Ammon's horn (tissue), 1 donor: ENCODE results near the gene ATL1.
A peak's percentile ranks its signal among the peaks of the same experiment; 100 is the strongest.

Experiments used
- DNase-seq: peaks from one replicate; pipeline ENCODE4 v3.0.0-alpha.2; 2016; ENCODE audit warnings: low spot score

Gene ATL1

DNA sequence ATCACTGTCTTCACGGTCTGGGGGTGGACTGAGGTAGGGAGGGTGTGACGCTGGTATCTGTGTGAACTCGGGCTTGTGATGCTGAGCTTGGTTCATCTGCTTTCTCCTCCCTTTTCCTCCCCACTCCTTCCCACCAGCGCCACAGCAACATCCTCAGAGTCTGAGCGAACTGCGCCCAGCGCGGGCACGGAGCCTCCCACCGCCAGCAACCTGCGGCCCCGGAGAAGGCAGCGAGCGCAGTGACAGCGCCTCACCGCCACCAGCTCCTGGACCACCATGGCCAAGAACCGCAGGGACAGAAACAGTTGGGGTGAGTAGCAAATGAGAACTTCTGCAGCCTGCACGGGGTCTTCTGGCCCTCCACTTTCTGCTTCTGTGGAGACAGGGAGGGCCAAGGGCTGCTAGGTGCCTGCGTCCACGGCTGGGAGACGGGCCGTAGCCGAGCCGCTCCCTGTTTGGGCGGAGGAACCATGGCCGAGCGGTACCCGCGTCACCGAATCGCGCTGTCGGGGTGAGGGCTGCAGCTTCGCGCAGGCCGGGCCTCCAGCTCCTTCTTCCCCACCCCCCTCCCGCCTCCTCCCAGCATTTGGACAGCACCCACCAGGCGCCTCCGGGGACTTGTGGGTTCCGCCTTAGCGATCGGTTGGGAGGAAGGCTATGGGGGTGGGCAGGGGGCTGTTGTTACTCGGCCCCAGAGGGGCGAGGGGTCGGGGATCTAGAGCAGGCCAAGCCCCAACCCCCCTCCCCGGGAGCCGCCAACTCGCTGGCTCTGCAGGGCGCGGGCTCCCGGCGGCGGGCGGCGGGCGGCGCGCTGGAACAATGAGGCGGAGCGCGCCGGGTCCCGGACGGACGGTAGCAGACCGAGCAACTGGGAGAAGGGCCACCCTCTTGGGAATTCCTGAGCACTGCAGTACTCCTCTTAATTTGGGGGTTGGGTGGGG lies at the start of gene ATL1:
Gene ATL1, plus strand, starts transcription at position 156 of the 941 bp plus-strand sequence. Its CDS starts 121 bp downstream, at position 277.
- DNase-seq = peak; percentile 91

GRCh38 chr14:50510157-50510556 lies 49.8 kb upstream of the ATL1 start:
- DNase-seq = no peak

DNA sequence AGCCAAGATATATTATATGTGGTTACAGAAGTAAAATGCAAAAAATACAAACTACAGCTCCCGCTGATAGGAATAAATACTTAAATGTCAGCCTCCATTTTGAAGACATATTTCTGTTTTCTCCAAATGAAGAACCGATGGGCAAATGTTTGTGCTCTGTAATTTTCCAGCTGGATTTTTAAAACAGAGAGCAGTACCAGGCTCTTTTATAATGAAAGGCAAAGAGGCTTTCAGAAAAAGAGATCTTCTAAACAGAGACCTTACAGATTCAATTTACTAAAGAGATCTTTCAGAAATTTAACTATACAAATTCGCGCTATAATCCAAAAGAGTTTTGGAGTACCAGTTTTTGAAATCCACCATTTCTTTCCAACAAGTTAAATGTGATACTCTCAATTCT lies 47.5 kb upstream of the ATL1 start:
- no peak for DNase-seq

GRCh38 chr14:50516091-50516490 lies 43.9 kb upstream of the ATL1 start:
- no peak for DNase-seq

GRCh38 chr14:50520947-50521815 lies 38.8 kb upstream of the ATL1 start:
- peak; percentile 48 for DNase-seq

DNA sequence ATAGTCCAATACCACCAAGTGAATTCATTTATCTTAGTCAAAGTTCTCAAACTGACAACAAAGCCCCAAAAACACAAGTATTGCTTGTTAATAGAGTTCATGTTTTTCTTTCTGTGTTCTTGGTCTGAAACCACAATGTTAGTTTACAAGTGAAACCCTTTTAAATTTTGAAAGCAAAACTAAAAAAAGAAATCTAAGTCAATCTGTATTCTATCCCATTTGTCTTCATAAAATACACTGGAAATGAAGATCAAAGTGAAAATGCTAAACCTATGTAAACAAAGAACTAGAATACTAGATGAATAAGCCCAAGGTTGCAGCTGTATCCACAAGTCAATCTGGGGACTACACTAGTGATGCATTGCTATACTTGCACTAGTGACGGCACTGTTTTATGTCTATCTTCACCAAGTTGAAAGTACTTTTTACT lies 38.0 kb upstream of the ATL1 start:
- no peak for DNase-seq

DNA sequence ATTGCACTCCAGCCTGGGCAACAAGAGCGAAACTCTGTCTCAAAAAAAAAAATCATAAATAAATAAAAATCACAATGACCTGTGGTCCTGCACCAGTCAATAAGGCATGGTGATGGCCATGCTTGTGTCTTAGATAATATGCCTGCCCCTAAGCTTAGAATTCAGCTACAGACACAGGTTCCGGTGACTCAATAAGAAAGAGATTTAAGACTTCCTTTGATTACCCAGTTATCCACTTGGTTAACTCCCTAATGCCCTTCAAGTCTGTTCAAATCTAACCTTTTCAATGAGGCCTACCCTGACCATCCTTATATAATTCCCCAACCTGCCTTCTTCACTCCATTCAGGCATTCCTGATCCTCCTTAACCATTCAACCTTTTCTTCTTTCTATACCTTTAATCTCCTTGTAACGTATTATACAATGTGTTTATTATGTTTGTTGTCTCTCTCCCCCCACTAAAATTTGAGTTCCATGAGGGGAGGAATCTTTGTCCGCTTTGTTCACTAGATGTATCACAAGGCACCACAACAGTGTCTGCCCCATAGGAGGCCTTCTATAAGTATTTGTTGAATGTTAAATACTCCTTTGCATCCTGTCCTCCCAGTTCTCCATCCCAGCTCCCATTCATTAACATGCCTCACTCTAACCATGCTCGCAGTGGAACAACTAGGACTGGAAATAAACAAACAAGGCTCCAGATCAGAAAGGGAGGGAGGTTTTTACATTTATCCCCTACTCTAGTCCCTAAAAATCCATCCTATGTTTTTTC lies 36.5 kb upstream of the ATL1 start:
- no peak for DNase-seq

DNA sequence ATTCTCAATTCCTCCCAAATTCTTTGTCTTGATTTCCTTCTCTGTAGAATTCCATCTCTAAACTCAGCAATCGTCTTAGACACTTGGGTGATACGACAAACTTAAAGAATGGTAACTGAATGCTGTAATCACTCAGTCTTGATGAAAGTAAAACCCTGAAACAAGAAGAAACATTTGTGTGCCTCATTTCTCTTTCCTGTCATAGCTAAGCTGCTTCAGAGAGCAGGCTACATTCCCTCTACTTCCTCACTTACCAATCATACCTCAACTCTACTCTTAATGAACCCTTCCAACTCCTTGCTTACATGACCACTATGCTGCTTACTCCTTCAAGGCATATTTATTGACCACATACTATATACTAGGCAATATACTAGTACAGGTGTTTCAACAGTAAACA lies 35.9 kb upstream of the ATL1 start:
- DNase-seq = no peak

GRCh38 chr14:50524731-50525515 lies 35.0 kb upstream of the ATL1 start:
- DNase-seq = no peak

- DNase-seq = no peak
These were observed 31.9 kb upstream of the ATL1 start for GRCh38 chr14:50528000-50528399.

GRCh38 chr14:50529288-50530179 lies 30.4 kb upstream of the ATL1 start:
- DNase-seq = no peak

- DNase-seq = no peak
These were observed 29.6 kb upstream of the ATL1 start for GRCh38 chr14:50530358-50530757.

DNA sequence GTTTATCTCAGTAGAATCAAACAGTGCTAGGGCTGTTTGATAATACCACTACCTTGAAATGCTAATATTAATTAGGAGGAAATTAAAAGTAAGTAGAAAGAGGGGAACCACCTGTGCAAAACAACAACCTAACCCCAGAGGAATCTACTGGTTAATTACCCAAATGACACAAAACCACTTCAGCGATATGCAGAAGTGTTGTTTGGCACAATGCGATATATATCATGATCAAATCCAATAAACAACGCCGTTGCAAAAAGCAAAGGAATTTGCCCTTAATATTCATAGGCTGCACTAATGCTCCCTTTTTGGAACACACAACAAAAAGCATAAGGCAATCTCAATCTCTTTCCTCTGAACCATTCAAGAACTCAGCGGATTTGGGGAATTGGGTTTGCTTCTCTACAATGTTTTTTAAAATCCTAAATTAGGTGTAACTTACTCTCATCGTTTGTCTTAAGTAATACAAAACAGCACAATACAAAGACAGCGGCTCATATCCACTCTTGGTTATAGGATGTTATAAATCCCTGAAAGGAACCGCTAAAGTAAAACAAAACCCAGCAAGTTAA lies 29.1 kb upstream of the ATL1 start:
- no peak for DNase-seq

DNA sequence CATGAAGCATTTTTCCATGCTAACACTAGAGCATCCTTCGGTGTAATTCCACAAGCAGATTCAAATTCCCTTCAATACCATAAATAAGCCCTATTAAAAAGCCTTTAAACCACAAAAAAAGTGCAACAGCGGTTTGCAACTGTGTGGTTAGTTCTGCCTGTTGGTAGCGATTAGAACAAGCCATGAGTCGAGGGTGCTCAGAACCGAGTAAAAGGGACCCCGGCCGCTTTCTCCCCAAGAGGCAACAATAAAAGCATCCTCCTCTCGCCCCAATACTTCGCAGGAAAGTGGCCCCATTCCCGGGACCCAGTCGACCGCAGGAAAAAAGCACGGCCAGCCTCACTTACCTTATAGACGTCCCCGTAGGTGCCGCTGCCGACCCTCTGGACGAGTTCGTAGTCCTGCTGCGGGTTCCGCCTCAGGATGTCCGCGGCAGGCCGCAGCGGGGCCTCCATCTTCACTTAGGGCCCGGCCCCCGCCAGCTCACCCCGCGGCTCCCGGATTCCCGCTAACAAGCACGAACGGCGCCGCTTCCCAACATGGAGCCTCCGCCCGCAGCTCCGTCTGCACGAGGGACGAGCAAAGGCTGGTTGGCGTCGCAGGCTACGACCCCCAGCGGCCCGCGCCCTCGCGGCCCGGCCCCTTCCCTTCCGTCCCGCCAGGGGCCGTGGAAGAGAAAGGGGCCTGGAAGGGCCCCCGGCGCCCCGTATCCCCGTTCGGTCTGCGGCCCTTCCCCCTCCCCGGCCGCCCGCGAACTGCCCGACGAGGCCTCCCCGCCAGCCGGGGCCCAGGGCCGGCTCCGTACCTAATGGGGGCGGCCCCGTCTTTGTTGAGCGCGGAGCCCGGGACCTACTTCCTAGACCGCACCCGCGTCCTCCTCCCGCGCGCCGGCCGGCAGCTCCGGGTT lies 28.1 kb upstream of the ATL1 start:
- DNase-seq = peak; percentile 49

GRCh38 chr14:50532502-50533240 lies 27.3 kb upstream of the ATL1 start, which contains the start of gene MAP4K5:
Gene MAP4K5 (minus strand): TSS chr14:50532569. CDS start chr14:50532049, 520 bp downstream.
- DNase-seq = peak; percentile 96

- peak; percentile 44 for DNase-seq
These were observed 26.7 kb upstream of the ATL1 start for GRCh38 chr14:50533241-50533705.

DNA sequence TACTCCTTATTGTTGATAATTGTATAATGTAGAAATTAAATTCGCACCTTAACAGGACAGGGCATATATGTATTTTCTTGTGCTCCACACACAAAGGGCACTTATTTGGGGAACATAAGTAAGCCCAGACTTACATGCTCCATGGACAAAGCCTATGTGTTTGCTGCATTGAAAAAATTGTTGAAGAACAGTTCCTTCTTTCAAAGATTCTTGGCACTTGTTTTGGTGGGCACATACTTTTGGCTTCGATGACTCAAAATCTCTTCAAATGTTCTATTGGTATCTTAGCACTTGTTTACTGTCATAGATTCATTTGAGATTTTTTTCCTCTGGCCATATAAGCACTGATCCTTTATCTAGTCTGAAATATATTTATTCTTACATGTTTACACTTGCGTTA lies 26.1 kb upstream of the ATL1 start:
- DNase-seq = peak; percentile 79

DNA sequence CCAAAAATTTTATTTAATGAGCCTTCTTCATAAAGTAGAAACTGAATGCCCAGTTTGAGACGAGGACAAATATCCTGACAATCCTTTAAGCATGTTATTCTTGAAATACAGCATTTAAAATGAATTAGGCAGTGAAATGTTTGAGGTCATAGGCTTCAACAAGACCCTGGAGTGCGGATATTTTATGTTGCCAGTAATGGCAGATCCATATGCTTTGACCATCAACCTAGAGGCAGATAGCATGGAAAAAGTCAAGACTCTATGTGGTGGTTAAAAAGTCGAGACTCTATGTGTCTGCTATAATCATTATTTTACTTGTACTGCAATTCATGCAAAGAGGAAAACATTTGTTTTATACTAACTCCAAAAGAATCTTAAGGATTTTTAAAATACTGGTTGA lies 25.5 kb upstream of the ATL1 start:
- DNase-seq = no peak
